Stimulated activated CD4-positive, alpha-beta T cell treated with anti-CD3 and anti-CD28 coated beads, Interleukin-1b, Interleukin-23, amount 100 ng/mL, for 24 hours (primary cell): ENCODE data around the gene HGFAC.

Experiments used
- DNase-seq, 4 experiments: peaks; one replicate each; pipeline ENCODE4 v3.0.0-alpha.2; 2020; ENCODE audit warnings: low read depth in 4 of 4, low spot score in 1 of 4

Gene HGFAC

DNA sequence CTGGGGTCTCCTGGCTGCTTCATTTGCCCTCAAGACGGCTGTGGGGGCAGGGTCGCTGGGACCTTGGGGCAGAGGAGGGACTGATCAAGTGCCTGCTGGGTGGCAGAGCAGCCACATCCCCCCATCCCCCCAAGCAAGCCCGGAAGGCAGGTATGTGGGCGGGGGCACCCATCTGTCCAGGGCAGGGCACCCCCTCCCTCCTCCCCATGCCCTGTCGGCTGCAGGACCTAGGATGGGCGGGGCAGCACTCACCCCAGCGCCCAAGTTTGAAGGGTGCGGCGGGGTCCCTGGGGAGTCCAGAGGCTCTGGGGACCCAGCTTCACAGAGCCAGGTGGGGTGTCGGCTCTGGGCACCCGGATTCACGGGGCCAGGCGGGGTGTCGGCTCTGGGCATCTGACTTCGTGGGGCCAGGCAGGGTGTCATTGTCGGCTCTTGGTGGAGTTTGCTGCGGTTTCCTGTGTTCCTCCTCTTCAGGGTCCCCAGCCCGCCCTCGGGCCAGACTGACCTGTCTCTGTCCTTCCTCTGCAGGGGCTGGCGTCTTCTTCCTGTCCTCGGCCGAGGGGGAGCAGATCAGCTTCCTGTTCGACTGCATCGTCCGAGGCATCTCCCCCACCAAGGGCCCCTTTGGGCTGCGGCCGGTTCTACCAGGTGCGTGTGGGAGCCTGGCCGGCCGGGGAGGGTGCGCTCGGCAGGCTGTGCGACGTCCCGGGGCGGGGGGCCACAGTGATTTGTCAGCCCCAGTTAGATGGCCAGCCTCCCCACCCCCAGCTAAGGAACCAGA, 43.4 kb downstream of the HGFAC start:
- DNase-seq, result no peak

DNA sequence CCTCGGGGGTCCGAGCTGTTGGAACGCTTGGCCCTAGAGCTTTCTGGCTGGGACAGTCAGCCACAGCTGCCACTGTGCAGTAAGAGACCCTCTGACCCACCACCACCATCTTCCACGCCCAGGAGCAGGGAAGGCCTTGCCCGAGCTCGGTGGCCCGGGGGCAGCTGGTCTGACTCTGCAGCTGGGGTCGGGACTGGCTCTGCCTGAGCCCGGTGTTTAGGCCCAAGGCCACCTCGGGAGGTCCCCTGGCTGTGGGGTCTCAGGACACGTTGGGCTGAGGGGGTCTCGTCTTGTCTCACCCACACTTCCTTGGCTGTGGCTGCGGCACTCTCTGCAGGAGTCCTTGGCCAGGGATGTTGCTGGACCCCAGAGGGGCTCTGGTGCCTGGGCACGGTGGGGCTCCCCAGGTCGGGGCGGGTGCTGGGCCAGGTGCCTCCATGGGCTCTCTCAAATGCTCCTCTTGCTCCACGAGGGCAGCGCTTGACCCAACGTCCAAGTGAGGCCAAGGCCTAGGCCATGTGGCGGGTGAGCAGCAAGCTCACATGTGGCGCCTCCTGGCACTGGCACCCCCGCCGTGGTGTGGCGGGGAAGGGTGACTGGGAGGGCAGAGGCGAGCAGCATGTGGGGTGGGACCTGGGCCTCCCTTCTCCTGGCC, 44.2 kb downstream of the HGFAC start:
- no peak for DNase-seq

DNA sequence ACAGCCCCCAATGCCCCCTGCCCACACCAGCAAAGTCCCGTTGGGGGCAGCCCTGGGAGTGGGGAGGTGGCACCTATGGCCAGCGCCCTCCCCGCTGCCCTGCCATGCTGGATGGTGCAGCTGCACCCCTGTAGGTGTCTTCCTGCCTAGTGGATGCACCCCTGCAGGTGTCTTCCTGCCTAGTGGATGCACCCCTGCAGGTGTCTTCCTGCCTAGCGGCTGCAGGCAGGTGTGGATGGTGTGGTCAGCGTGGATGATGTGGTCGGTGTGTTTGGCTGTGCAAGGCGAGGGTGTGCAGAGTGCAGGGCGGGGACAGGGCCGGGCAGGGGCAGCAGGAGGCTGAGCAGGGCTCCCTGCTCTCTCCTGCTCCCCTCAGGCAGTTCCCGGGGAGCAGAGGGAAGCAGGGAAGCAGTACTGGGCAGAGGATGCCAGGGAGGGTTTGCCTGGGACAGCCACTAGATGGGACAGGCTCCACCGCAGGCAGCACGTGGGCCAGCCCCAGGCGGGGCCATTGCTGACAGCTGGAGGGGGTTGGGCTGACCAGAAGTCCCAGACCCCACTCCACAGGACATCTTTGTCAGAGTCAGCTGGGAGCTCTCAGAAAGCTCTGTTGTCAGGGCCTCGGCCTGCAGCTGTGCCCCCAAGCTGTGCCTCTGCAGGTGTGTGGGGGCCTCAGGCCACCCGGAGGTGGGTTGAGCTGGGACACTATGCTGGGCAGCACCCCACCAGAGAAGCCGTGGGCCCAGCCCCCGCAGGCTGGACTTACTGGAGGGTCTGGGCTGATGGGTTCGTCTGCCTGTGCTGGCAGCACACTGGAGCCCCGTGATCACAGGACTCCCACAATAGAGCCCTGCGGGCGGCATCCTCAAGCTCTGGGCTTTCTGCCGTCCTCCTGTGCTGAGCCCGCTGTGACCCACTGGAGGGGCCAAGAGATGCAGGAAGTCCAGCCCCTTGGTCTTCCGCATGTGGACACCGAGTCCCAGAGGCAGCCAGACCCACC, 45.1 kb downstream of the HGFAC start:
- no peak for DNase-seq

- DNase-seq, result no peak
These were observed 46.1 kb downstream of the HGFAC start for GRCh38 chr4:3487861-3488260.

DNA sequence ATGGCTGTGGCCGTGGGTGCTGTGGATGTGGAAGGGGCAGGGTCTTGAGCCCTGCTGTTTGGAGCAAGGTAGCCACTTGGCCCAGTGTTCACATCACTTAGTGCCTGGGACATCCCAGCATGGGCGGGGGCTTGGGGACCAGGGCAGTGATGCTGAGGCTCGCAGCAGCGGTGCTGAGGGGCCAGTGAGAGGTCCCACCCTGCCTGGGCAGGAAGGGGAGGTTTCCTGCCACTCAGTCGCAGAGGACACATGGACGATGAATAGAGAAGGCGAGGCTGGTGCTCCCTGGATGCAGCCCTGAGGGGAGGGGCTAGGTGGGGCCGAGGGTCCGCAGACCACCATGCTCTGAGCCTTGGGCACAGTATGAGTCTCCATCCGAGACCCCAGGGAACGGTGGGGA, 47.1 kb downstream of the HGFAC start:
- no peak for DNase-seq

- DNase-seq, result no peak
These were observed 47.7 kb downstream of the HGFAC start for GRCh38 chr4:3489451-3489962.

GRCh38 chr4:3491681-3492405, 50.1 kb downstream of the HGFAC start:
- DNase-seq, result no peak

GRCh38 chr4:3492741-3493719, 51.3 kb downstream of the HGFAC start:
- DNase-seq, result no peak

DNA sequence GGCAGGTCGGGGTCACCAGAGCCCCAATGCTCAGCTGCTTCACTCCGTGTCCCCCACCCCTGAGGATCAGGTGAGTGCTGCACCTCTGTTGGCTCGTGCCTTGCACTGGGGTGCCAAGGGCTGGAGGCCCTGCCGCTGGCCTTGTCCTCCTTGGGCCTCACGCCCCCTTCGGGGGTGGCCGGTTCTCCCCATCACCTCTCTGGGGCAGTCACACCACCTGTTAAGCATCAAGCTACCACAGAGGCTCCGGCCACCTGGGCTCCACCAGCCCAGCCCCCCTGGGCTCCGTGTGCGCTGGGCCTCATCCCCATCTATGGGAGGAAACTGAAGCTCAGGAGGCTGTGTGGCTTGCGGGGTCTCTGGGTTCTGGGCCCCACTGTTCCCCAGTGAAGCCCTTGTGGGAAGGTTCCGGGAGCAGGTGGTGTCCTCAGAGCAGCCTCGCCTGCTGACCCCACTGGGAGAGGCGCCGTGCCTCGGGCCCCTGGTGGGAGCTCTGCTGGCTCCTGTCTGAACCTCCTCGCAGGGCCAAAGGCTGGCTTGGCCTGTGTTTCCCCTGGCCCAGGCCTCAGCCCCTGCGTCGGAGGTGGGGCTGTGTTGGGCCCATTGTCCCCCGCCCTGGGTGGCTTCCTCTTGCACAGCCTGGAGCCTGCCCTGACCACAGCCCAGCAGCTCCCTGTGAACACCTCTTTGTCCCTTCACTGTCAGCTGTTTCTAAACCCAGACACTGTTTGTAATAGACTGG, 52.1 kb downstream of the HGFAC start:
- no peak for DNase-seq

- DNase-seq, result no peak
These were observed 52.7 kb downstream of the HGFAC start for GRCh38 chr4:3494462-3494871.

GRCh38 chr4:3495204-3495975, 53.6 kb downstream of the HGFAC start:
- no peak for DNase-seq

GRCh38 chr4:3496021-3496420, 54.3 kb downstream of the HGFAC start:
- no peak for DNase-seq

DNA sequence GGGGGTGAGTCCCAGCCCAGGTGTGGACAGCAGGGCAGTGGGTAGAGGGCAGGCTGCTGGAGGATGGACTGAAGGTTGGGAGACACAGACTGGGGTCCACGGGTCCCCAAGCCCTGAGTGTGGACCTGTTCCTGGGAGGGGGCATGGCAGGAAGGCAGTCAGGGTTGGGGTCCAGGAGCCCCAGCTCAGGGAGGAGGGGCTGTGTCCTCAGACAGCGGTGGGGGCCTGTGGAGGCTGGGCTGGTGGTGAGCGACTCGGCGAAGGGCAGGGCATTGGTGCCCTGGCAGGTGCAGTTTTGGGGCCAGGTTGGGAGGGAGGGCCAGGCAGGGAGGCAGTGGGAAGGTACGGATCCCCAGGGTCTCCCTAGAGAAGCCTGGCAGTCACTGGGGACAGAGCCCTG, 55.3 kb downstream of the HGFAC start:
- DNase-seq, result no peak

GRCh38 chr4:3497523-3498389, 56.0 kb downstream of the HGFAC start:
- no peak for DNase-seq

DNA sequence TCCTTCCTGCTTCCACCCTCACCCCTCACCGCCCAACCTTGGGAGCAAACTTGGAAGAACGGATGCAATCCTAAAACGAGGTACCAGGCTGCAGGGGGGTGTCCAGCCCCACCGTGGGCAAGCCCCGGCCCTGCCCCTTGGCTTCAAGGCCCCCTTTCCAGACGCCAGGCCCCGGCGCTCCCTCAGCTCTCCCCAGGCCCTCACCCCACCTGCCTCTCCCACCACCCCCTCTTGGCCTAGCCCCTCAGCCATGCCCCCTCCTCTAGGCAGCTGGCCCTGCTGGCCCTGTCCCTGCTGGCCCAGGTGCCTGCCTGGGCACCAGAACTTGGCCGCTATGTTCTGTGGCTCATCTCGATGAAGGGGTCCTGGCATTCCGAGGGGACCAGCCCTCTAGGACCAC, 56.6 kb downstream of the HGFAC start:
- no peak for DNase-seq
